ENCODE measurements around the gene SDE2. TPM values are rescaled to one million over a fixed set of nuclear protein-coding genes. Genes with fewer than 3 reads are reported as not detected.

The SDE2 gene
- 28.9 and 31.9 TPM in 2 replicates for total RNA-seq

DNA sequence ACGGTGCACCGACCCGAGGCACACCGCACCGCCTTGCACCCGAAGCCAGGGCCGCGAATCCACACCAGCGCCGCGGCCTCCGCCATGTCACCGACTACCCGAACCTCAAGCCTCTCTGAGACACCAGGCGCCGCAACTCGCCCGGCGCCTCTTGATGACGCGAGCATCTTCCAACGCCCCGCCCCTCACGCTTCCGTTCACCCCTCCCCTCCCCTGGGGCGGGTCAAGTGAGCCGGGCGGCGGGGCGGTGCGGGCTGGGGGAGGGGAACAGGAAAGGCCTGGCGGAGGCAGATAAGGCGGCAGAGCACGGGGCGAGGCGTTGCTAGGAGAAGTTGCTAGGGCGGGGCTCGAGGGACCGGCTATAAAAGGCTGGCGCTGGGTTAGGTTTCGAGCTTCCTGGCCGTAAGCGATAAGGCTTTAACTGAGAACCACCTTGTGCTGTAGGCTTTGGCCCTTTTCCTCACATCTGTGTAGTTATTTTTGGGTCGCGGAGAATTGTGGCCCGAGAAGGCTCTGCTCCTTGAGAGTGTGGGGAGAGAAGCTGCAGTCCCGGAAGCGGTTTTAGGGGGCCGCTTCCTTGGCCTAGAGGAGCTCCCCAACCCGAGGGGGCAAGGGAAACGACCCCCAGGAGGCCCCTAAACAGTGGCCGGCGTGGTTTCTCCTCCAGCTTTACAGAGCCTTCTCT is at the start of gene SDE2:
Gene SDE2 (minus strand): TSS at position 117 of the 685 bp plus-strand sequence. CDS start 31 bp downstream, at position 86.

DNA sequence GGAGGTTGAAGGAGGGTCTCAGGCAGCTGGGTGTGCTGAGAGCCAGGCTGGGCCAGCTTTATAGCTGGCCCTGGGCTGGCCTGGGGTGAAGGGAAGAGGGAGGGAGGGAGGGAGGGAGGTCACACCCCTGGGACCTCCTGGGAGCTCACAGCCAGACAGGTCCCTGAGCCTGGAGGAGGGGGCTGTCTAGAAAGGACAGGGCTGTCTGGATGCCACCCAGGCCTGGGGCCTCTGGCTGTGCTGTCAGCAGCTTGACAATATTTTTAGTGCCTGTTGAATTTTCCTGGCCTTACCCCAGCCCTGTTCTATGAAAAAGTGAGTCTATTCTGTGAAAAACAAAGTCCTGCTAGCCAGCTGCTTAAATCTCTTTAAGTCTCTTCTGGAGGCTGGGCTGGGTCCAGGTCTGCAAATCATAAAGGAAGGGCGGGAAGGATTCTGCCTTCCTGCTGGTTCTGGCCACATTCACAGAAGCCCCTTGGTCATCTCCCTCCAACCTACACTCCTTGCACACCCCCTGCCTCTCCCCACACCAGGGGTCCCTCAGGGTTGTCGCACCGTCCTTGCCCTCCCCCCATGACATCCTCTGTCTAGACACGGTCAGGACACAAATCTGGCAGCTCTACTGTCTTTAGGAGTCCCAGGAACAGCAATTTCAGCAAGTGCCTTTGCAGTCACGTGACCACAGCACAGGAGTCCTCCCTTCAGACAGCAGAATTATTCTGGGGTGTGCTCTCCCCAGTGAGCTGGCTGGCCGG is 57.8 kb downstream of the SDE2 start, which contains the start of gene LEFTY2:
Gene LEFTY2 (minus strand): TSS at position 34 of the 755 bp plus-strand sequence. CDS start 80 bp downstream, outside the sequence.

Other genes with a start within 250 kb of the SDE2 start
- gene SRP9, start 221.5 kb downstream of the SDE2 start, total RNA-seq: 303 and 378 TPM in 2 replicates
- 2.9 and 7.9 TPM in 2 replicates for gene EPHX1, start 189.2 kb downstream of the SDE2 start, total RNA-seq
- gene TMEM63A, start 117.0 kb downstream of the SDE2 start, total RNA-seq: 5.8 and 15.8 TPM in 2 replicates
- under 0.01 TPM in 1 of 2 replicates, not detected in the other for gene LEFTY1, start 110.2 kb downstream of the SDE2 start, total RNA-seq
- gene PYCR2, start 75.1 kb downstream of the SDE2 start, total RNA-seq: 37.7 and 46.8 TPM in 2 replicates
- gene LEFTY2, start 58.1 kb downstream of the SDE2 start, total RNA-seq: not detected in 2 replicates
- gene H3-3A, start 63.4 kb upstream of the SDE2 start, total RNA-seq: 189 and 217 TPM in 2 replicates
- gene ACBD3, start 187.4 kb upstream of the SDE2 start, total RNA-seq: 51.6 and 59.0 TPM in 2 replicates
- 0.32 TPM in 1 of 2 replicates, not detected in the other for gene MIXL1, start 224.3 kb upstream of the SDE2 start, total RNA-seq